C4-2B (cell line): ENCODE results near the gene UBQLN2.

Source experiments
- CTCF ChIP-seq: fragments of 450-650 bp; conservative IDR thresholded peaks from 2 replicates; pipeline ENCODE4 v1.5.1; 2017; ENCODE audit warnings: mild to moderate bottlenecking
- ZFX ChIP-seq: fragments of 450-650 bp; IDR thresholded peaks from 2 replicates; pipeline ENCODE4 v1.6.1; 2017

DNA sequence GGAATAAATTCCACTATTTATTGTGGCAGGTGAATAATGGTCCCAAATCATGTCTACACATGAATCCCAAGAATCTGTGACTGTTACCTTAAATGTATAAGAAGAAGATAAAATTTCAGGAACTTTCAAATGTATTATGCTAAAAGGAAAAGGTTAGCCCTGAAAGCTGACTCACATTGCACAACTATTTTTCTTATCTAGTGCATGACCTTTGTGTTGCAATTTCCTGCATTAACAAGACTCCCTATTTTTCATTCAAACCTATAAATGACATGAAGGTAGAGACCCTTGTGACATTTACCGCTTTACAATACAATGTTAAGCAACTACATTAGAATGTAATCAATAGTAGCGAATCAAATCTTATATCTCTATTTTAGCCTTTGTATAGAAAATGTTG, 36.7 kb downstream of the UBQLN2 start:
- TF ChIP-seq CTCF, result no peak
- TF ChIP-seq ZFX, result no peak
